Measurements from ENCODE around the gene ERP27.

Gene ERP27

GRCh38 chr12:14884458-14884878 is 53.9 kb downstream of the ERP27 start:
- no peak for TF ChIP-seq POLR2A (IDR thresholded peaks at IDR 0.05; ENCODE audit: low read depth, low read length)
- no peak for TF ChIP-seq POLR2AphosphoS5 (IDR thresholded peaks at IDR 0.05; ENCODE audit: low read depth, low read length)
- peak; percentile 89 for TF ChIP-seq SPI1 (IDR thresholded peaks at IDR 0.05; ENCODE audit: low read depth, low read length)
- peak; percentile 52 for FAIRE-seq
- no peak for DNase-seq (ENCODE audit: insufficient read length, low spot score)

DNA sequence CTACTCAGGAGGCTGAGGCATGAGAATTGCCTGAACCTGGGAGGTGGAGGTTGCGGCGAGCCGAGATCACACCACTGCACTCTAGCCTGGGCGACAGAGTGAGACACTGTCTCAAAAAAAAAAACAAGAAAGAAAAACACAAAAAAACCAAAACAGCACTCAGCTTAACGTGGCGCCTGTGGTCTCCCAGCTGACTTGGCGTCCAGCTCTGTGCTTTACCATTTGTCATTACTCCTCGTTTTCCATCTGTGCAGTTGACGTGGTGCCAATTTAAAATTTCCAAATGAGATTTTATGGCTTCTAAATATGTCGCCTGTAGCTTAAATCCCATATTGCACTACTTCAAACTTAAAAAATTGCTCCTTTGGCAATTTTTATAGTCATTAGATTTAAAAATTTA is 54.7 kb downstream of the ERP27 start:
- DNase-seq (ENCODE audit: insufficient read length, low spot score), result no peak
- FAIRE-seq, result no peak
- TF ChIP-seq SPI1 (IDR thresholded peaks at IDR 0.05; ENCODE audit: low read depth, low read length) (no peak), POLR2A (IDR thresholded peaks at IDR 0.05; ENCODE audit: low read depth, low read length) (no peak), PAX5 (IDR thresholded peaks at IDR 0.05; ENCODE audit: insufficient read depth, low read length, severe bottlenecking) (no peak), POLR2AphosphoS5 (IDR thresholded peaks at IDR 0.05; ENCODE audit: low read depth, low read length) (no peak), TAF1 (IDR thresholded peaks at IDR 0.05; ENCODE audit: low read depth, low read length) (no peak), POU2F2 (IDR thresholded peaks at IDR 0.05; ENCODE audit: low read depth, low read length) (no peak)

- FAIRE-seq, result no peak
- TF ChIP-seq SPI1 (IDR thresholded peaks at IDR 0.05; ENCODE audit: low read depth, low read length) (0 out of 2 replicates have a peak, but pooled peaks have one; percentile 31), POLR2AphosphoS5 (IDR thresholded peaks at IDR 0.05; ENCODE audit: low read depth, low read length) (no peak)
- no peak for DNase-seq (ENCODE audit: insufficient read length, low spot score)
Observed at GRCh38 chr12:14880890-14881453, 57.4 kb downstream of the ERP27 start.

- TF ChIP-seq SPI1 (IDR thresholded peaks at IDR 0.05; ENCODE audit: low read depth, low read length), result no peak
- TF ChIP-seq POLR2AphosphoS5 (IDR thresholded peaks at IDR 0.05; ENCODE audit: low read depth, low read length), result no peak
- no peak for TF ChIP-seq POLR2A (IDR thresholded peaks at IDR 0.05; ENCODE audit: low read depth, low read length)
- FAIRE-seq (no peak), DNase-seq (ENCODE audit: insufficient read length, low spot score) (no peak)
Observed at GRCh38 chr12:14879222-14879933, 59.0 kb downstream of the ERP27 start.

GRCh38 chr12:14878488-14878887 is 59.8 kb downstream of the ERP27 start:
- DNase-seq (ENCODE audit: insufficient read length, low spot score) (no peak), FAIRE-seq (no peak)
- no peak for TF ChIP-seq TAF1 (IDR thresholded peaks at IDR 0.05; ENCODE audit: low read depth, low read length)

DNA sequence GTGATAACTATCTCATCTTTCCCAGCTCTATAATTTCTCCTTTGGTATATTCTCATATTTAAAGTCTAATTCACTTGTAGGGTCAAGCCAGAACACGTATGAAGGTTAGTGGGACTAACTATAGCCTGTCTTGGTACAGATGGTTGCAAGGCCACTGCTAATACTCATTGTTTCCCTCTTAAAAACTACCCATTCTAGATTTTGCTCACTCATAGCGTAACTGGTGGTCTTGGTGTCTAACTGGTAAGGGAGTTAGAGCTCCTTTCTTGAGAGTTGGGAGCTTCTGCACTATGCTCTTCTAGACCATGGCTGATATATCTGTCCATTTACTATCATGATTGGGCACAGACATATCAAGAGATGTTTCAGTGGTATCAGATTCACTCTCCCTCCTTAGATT is 61.5 kb downstream of the ERP27 start:
- DNase-seq (ENCODE audit: insufficient read length, low spot score) (no peak), FAIRE-seq (peak; percentile 16)
- TF ChIP-seq TAF1 (IDR thresholded peaks at IDR 0.05; ENCODE audit: low read depth, low read length) (no peak), POU2F2 (IDR thresholded peaks at IDR 0.05; ENCODE audit: low read depth, low read length) (no peak), POLR2A (IDR thresholded peaks at IDR 0.05; ENCODE audit: low read depth, low read length) (no peak), PAX5 (IDR thresholded peaks at IDR 0.05; ENCODE audit: insufficient read depth, low read length, severe bottlenecking) (no peak), POLR2AphosphoS5 (IDR thresholded peaks at IDR 0.05; ENCODE audit: low read depth, low read length) (no peak), SPI1 (IDR thresholded peaks at IDR 0.05; ENCODE audit: low read depth, low read length) (no peak)

DNA sequence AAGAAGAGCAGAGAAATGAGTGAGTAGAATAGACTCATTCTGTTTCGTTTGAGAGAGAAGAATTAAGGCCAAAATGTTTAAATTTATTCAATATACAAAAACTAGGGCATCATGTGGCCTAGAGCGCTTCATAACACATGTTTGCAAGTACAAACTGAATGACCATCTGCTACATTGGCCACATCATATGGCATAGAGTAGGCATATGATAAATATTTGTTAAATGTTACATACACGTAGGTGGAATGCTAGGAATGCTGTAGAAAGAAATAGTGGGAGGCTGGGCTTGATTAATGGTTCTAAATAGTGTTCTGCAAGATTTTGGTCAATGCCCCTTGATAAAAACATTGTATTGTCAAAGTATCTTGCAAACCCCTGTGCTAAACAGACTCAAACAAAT is 63.5 kb downstream of the ERP27 start:
- no peak for TF ChIP-seq PAX5 (IDR thresholded peaks at IDR 0.05; ENCODE audit: insufficient read depth, low read length, severe bottlenecking)
- no peak for TF ChIP-seq POLR2A (IDR thresholded peaks at IDR 0.05; ENCODE audit: low read depth, low read length)
- no peak for TF ChIP-seq TAF1 (IDR thresholded peaks at IDR 0.05; ENCODE audit: low read depth, low read length)
- no peak for TF ChIP-seq POU2F2 (IDR thresholded peaks at IDR 0.05; ENCODE audit: low read depth, low read length)
- no peak for TF ChIP-seq POLR2AphosphoS5 (IDR thresholded peaks at IDR 0.05; ENCODE audit: low read depth, low read length)
- TF ChIP-seq SPI1 (IDR thresholded peaks at IDR 0.05; ENCODE audit: low read depth, low read length), result no peak
- DNase-seq (ENCODE audit: insufficient read length, low spot score) (no peak), FAIRE-seq (no peak)

GRCh38 chr12:14873440-14874185 is 64.7 kb downstream of the ERP27 start:
- DNase-seq (ENCODE audit: insufficient read length, low spot score), result no peak
- FAIRE-seq, result peak; percentile 5
- no peak for TF ChIP-seq POU2F2 (IDR thresholded peaks at IDR 0.05; ENCODE audit: low read depth, low read length)
- TF ChIP-seq POLR2AphosphoS5 (IDR thresholded peaks at IDR 0.05; ENCODE audit: low read depth, low read length), result no peak
- TF ChIP-seq SPI1 (IDR thresholded peaks at IDR 0.05; ENCODE audit: low read depth, low read length), result peak; percentile 34; the same call in 1 of the 2 replicates
- TF ChIP-seq POLR2A (IDR thresholded peaks at IDR 0.05; ENCODE audit: low read depth, low read length), result no peak

DNA sequence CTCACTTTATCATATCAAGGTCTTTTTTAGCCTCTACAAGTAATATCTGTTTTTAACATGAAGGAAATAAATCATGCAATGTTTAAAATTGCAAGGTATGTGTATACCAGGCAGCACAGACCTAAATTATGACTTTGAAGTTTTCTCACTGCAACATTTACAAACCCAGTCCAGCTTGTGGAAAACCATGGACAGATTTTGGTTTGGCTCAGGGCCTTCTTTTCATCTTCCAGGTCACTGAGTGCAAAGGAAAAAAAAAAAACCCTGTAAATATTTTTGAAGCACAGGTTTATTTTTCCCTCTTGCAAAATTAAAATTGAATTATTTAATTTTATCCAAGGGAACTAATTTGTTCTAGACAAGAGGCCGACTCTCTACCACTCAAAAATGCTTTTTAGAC is 66.5 kb downstream of the ERP27 start:
- TF ChIP-seq TAF1 (IDR thresholded peaks at IDR 0.05; ENCODE audit: low read depth, low read length), result no peak
- no peak for TF ChIP-seq SPI1 (IDR thresholded peaks at IDR 0.05; ENCODE audit: low read depth, low read length)
- no peak for TF ChIP-seq POU2F2 (IDR thresholded peaks at IDR 0.05; ENCODE audit: low read depth, low read length)
- TF ChIP-seq PAX5 (IDR thresholded peaks at IDR 0.05; ENCODE audit: insufficient read depth, low read length, severe bottlenecking), result no peak
- TF ChIP-seq POLR2AphosphoS5 (IDR thresholded peaks at IDR 0.05; ENCODE audit: low read depth, low read length), result no peak
- TF ChIP-seq POLR2A (IDR thresholded peaks at IDR 0.05; ENCODE audit: low read depth, low read length), result no peak
- DNase-seq (ENCODE audit: insufficient read length, low spot score) (no peak), FAIRE-seq (no peak)

DNA sequence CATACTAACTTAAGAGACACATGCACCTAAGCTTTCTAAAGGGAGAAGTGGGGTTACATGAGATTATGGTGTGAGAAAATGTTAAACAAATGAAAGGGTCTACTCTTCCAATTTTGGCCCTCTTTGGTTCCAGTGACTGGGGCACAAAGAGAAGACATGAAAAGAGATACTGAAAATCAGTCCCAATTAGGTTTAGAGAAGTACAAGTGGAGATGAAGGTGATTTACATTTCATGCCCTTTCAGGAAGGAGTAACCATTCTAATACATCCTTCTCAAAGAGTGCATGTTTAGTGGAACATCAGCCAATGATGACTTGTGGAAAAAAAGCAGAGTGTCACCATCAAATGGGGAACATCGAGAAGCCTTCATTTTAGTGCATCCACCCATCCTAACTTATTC is 67.1 kb downstream of the ERP27 start:
- no peak for DNase-seq (ENCODE audit: insufficient read length, low spot score)
- FAIRE-seq, result no peak
- TF ChIP-seq POLR2A (IDR thresholded peaks at IDR 0.05; ENCODE audit: low read depth, low read length) (no peak), SPI1 (IDR thresholded peaks at IDR 0.05; ENCODE audit: low read depth, low read length) (no peak), POLR2AphosphoS5 (IDR thresholded peaks at IDR 0.05; ENCODE audit: low read depth, low read length) (no peak)

Measured in GM12891 (cell line).